GM19438 (cell line): ENCODE results near the gene HS2ST1.
"Not testable (repeated sequence)": the region's sequence is repeated elsewhere in the genome, so short reads cannot be mapped to it uniquely, and the experiment has no call there.

Source experiments
- ATAC-seq: cut with Tn5 transposase; IDR thresholded peaks from one replicate; pipeline ENCODE4 v1.9.1; 2021; ENCODE audit warnings: low read depth; ENCODE audit not compliant: unreplicated experiment

HS2ST1 gene

GRCh38 chr1:86914601-86914997 lies at the start of gene HS2ST1:
TSS of gene HS2ST1 (plus strand) at chr1:86914635.
- peak; percentile 45 for ATAC-seq

GRCh38 chr1:86865973-86866637 lies 48.3 kb upstream of the HS2ST1 start:
- ATAC-seq, result no peak

GRCh38 chr1:86866665-86867064 lies 47.8 kb upstream of the HS2ST1 start:
- no peak for ATAC-seq

GRCh38 chr1:86867278-86867677 lies 47.2 kb upstream of the HS2ST1 start:
- ATAC-seq, result not testable (repeated sequence)

GRCh38 chr1:86868477-86868876 lies 46.0 kb upstream of the HS2ST1 start:
- no peak for ATAC-seq

GRCh38 chr1:86871001-86871400 lies 43.4 kb upstream of the HS2ST1 start:
- ATAC-seq, result no peak

- no peak for ATAC-seq
Measured at GRCh38 chr1:86872086-86872485, 42.3 kb upstream of the HS2ST1 start.

GRCh38 chr1:86875722-86876121 lies 38.7 kb upstream of the HS2ST1 start:
- no peak for ATAC-seq

- no peak for ATAC-seq
Measured at GRCh38 chr1:86887479-86888162, 26.8 kb upstream of the HS2ST1 start.

- ATAC-seq, result no peak
Measured at GRCh38 chr1:86888327-86888726, 26.1 kb upstream of the HS2ST1 start.

GRCh38 chr1:86899401-86899800 lies 15.0 kb upstream of the HS2ST1 start:
- ATAC-seq, result not testable (repeated sequence)

- ATAC-seq, result no peak
Measured at GRCh38 chr1:86905875-86906274, 8.6 kb upstream of the HS2ST1 start.

- ATAC-seq, result no peak
Measured at GRCh38 chr1:86906419-86906818, 8.0 kb upstream of the HS2ST1 start.

GRCh38 chr1:86912281-86912900 lies 2.0 kb upstream of the HS2ST1 start:
- ATAC-seq, result no peak

GRCh38 chr1:86913399-86913895 lies 988 bp upstream of the HS2ST1 start:
- ATAC-seq, result no peak

- ATAC-seq, result peak; percentile 74
Measured at GRCh38 chr1:86913896-86914600, 387 bp upstream of the HS2ST1 start, which contains the start of gene SELENOF. TSS of gene SELENOF (minus strand) at chr1:86914126. CDS start at chr1:86914111, 15 bp downstream.

- ATAC-seq, result peak; percentile 29
Measured at GRCh38 chr1:86914998-86915736, 732 bp downstream of the HS2ST1 start.

- no peak for ATAC-seq
Measured at GRCh38 chr1:86915737-86916235, 1.4 kb downstream of the HS2ST1 start.

GRCh38 chr1:86916752-86917151 lies 2.3 kb downstream of the HS2ST1 start:
- no peak for ATAC-seq

GRCh38 chr1:86922445-86922844 lies 8.0 kb downstream of the HS2ST1 start:
- ATAC-seq, result no peak
